Left ventricle myocardium superior (tissue), 1 donor: Measurements from ENCODE around the gene OR10H1. TPM values are rescaled to one million over a fixed set of nuclear protein-coding genes. Genes with fewer than 3 reads are reported as not detected.
"Not testable (repeated sequence)": the region's sequence is repeated elsewhere in the genome, so short reads cannot be mapped to it uniquely, and the experiment has no call there.

Experiments
- ATAC-seq: fragments of 200-7000 bp; cut with Tn5 transposase; one replicate; pipeline ENCODE4 v1.9.1; 2020; ENCODE audit warnings: mild to moderate bottlenecking, moderate library complexity
- DNase-seq: peaks from one replicate; pipeline ENCODE4 v3.0.0-alpha.2; 2020
- intact Hi-C: fragments of 100-400 bp; cut with micrococcal nuclease; formaldehyde crosslinking; loops from one replicate; pipeline ENCODE4 v1.11.0; 2022
- total RNA-seq: library from RNA; stranded (reverse); fragmentation: NEBNext Ultra II Directional; extraction: Animal tissue kit (Norgen Biotek cat#: 25700); gene quantifications from one replicate; pipeline ENCODE4 v1.2.1, GENCODE V29; 2021
- donor health status: DM: no; HTN: yes; CAD: no; lungs with severe emphysema.

The OR10H1 gene
- total RNA-seq, 1 donor from 2014 or later, result not detected

- ATAC-seq (no peak), DNase-seq (no peak)
- intact Hi-C loops, result no loop called here
These were observed 14.3 kb upstream of the OR10H1 start for GRCh38 chr19:15829786-15830185.

GRCh38 chr19:15829306-15829698 lies 13.8 kb upstream of the OR10H1 start:
- DNase-seq (no peak), ATAC-seq (no peak)
- intact Hi-C loops, result no loop called here

GRCh38 chr19:15828611-15829305 lies 13.3 kb upstream of the OR10H1 start:
- ATAC-seq, DNase-seq, intact Hi-C loops: not testable (repeated sequence)

GRCh38 chr19:15828121-15828610 lies 12.7 kb upstream of the OR10H1 start:
- DNase-seq (no peak), ATAC-seq (no peak)
- intact Hi-C loops, result no loop called here

- intact Hi-C loops, result no loop called here
- no peak for ATAC-seq
- no peak for DNase-seq
These were observed 10.3 kb upstream of the OR10H1 start for GRCh38 chr19:15825753-15826152.

- intact Hi-C loops, result no loop called here
- DNase-seq, result no peak
- ATAC-seq, result no peak
These were observed 5.2 kb upstream of the OR10H1 start for GRCh38 chr19:15820646-15821045.

- DNase-seq, result no peak
- no peak for ATAC-seq
- intact Hi-C loops, result no loop called here
These were observed 1.5 kb downstream of the OR10H1 start for GRCh38 chr19:15813916-15814315.

GRCh38 chr19:15812060-15812722 lies 3.3 kb downstream of the OR10H1 start:
- no peak for ATAC-seq
- intact Hi-C loops, result no loop called here

GRCh38 chr19:15811476-15811875 lies 4.0 kb downstream of the OR10H1 start:
- no peak for DNase-seq
- no peak for ATAC-seq
- intact Hi-C loops, result no loop called here

More at GRCh38 chr19:15812060-15812722, 3.3 kb downstream of the OR10H1 start:
- no peak for DNase-seq

GRCh38 chr19:15810335-15810734 lies 5.1 kb downstream of the OR10H1 start:
- no peak for DNase-seq
- intact Hi-C loops, result no loop called here
- ATAC-seq, result no peak

GRCh38 chr19:15794279-15794678 lies 21.2 kb downstream of the OR10H1 start:
- ATAC-seq, DNase-seq, intact Hi-C loops: not testable (repeated sequence)

- DNase-seq (no peak), ATAC-seq (no peak)
- intact Hi-C loops, result no loop called here
These were observed 25.4 kb downstream of the OR10H1 start for GRCh38 chr19:15790096-15790495.

- DNase-seq (no peak), ATAC-seq (no peak)
- intact Hi-C loops, result no loop called here
These were observed 26.7 kb downstream of the OR10H1 start for GRCh38 chr19:15788594-15789270.

GRCh38 chr19:15787611-15788155 lies 27.8 kb downstream of the OR10H1 start, which contains the start of gene OR10H5:
TSS of gene OR10H5 (plus strand) at chr19:15787661. CDS start at chr19:15794049, 6,388 bp downstream.
- ATAC-seq (no peak), DNase-seq (no peak)
- intact Hi-C loops, result no loop called here

GRCh38 chr19:15782896-15783295 lies 32.6 kb downstream of the OR10H1 start:
- intact Hi-C loops, DNase-seq, ATAC-seq: not testable (repeated sequence)

GRCh38 chr19:15782211-15782610 lies 33.3 kb downstream of the OR10H1 start:
- ATAC-seq, result no peak
- intact Hi-C loops, result no loop called here
- no peak for DNase-seq

- intact Hi-C loops, result no loop called here
- DNase-seq, result no peak
- ATAC-seq, result no peak
These were observed 33.8 kb downstream of the OR10H1 start for GRCh38 chr19:15781661-15782060.

- intact Hi-C loops, result no loop called here
- DNase-seq, result no peak
- peak; percentile 31 for ATAC-seq
These were observed 34.6 kb downstream of the OR10H1 start for GRCh38 chr19:15780610-15781418.
